Keratinocyte (primary cell): ENCODE data around the gene ID3. TPM values are rescaled to one million over a fixed set of nuclear protein-coding genes. Genes with fewer than 3 reads are reported as not detected.

Source experiments
- DNase-seq: peaks from one replicate; pipeline ENCODE4 v3.0.0-alpha.2; 2011; ENCODE audit warnings: low read depth, missing footprints, low spot score
- FAIRE-seq: peaks from 2 replicates; lab custom pipeline; 2011; peaks lifted over from hg19 to GRCh38; lab: Jason Lieb, UNC
- H2AFZ ChIP-seq: 2 replicates; pipeline ENCODE4 v1.6.0; 2012; ENCODE audit warnings: low read length, control low read depth, inconsistent platforms; ENCODE audit not compliant: control insufficient read depth
- H3K27ac ChIP-seq: 2 replicates; pipeline ENCODE4 v1.5.1; 2011; ENCODE audit warnings: low read length; ENCODE audit not compliant: control insufficient read depth, insufficient read depth
- H3K27me3 ChIP-seq: 3 replicates; pipeline ENCODE4 v1.6.0; 2011; ENCODE audit warnings: low read length; ENCODE audit not compliant: control insufficient read depth, insufficient read depth; ENCODE audit errors: extremely low read depth
- H3K36me3 ChIP-seq, 2 experiments: 2 replicates in 1 of 2; 3 replicates in 1 of 2; pipeline ENCODE4 v1.5.1; 2011; ENCODE audit warnings: low read length in 2 of 2, mild to moderate bottlenecking in 1 of 2; ENCODE audit not compliant: control insufficient read depth in 2 of 2, insufficient read depth in 2 of 2; ENCODE audit errors: extremely low read depth in 1 of 2
- H3K4me1 ChIP-seq: 3 replicates; pipeline ENCODE4 v1.5.1; 2011; ENCODE audit warnings: low read length; ENCODE audit not compliant: control insufficient read depth, insufficient read depth; ENCODE audit errors: extremely low read depth
- H3K4me2 ChIP-seq: 3 replicates; pipeline ENCODE4 v1.6.0; 2011; ENCODE audit warnings: low read depth, low read length; ENCODE audit not compliant: control insufficient read depth, insufficient read depth; ENCODE audit errors: extremely low read depth
- H3K4me3 ChIP-seq, 3 experiments: fragments of 200-600 bp in 1 of 3; sonication (generic) in 1 of 3; 2 replicates in 2 of 3; 3 replicates in 1 of 3; pipeline ENCODE4 v1.5.1; 2011 to 2016; ENCODE audit warnings: low read length in 3 of 3, mild to moderate bottlenecking in 3 of 3, control low read depth in 2 of 3, inconsistent platforms in 1 of 3, low read depth in 1 of 3, mixed read lengths in 1 of 3, mixed run types in 1 of 3, moderate library complexity in 1 of 3; ENCODE audit not compliant: control insufficient read depth in 2 of 3, insufficient read depth in 2 of 3; ENCODE audit errors: extremely low read depth in 1 of 3
- H3K79me2 ChIP-seq: 2 replicates; pipeline ENCODE4 v1.6.0; 2012; ENCODE audit warnings: low read length; ENCODE audit not compliant: control insufficient read depth, insufficient read depth
- H3K9ac ChIP-seq: 3 replicates; pipeline ENCODE4 v1.6.0; 2011; ENCODE audit warnings: low read length; ENCODE audit not compliant: control insufficient read depth, insufficient read depth; ENCODE audit errors: extremely low read depth
- H3K9me1 ChIP-seq: 3 replicates; pipeline ENCODE4 v1.6.0; 2011; ENCODE audit warnings: low read length; ENCODE audit not compliant: control insufficient read depth, insufficient read depth; ENCODE audit errors: extremely low read depth
- H3K9me3 ChIP-seq: 2 replicates; pipeline ENCODE4 v1.5.1; 2012; ENCODE audit warnings: low read depth, low read length; ENCODE audit not compliant: control insufficient read depth
- H4K20me1 ChIP-seq: 3 replicates; pipeline ENCODE4 v1.6.0; 2011; ENCODE audit warnings: low read length; ENCODE audit not compliant: control insufficient read depth, insufficient read depth; ENCODE audit errors: extremely low read depth
- EZH2 ChIP-seq: IDR thresholded peaks from one replicate; pipeline ENCODE4 v1.6.1; 2012; ENCODE audit warnings: inconsistent platforms, mild to moderate bottlenecking, low read length, moderate library complexity
- dilution Hi-C: fragments of 300-500 bp; cut with MboI; formaldehyde crosslinking; loops from one replicate; pipeline ENCODE4 v1.7.0; 2020; ENCODE audit warnings: low sequenced_read_pairs; ENCODE audit not compliant: extremely low pct_ligation_motif_present
- polyA plus RNA-seq, 5 experiments: library from polyadenylated mRNA; depleted of rRNA in 3 of 5; stranded (reverse) in 3 of 5; stranded (forward) in 1 of 5; unstranded in 1 of 5; fragments of >200 nt; gene quantifications; 1 replicate in 1 of 5; 2 replicates in 3 of 5; 3 replicates in 1 of 5; pipeline versions ENCODE4 v1.2.1 to v1.2.3, GENCODE V29; 2011 to 2012; ENCODE audit warnings: missing spikeins in 2 of 5, low read depth in 1 of 5, low replicate concordance in 1 of 5
- TF ChIP-seq, protein P1 (sequence below), 3 experiments: IDR thresholded peaks in 1 of 3; conservative IDR thresholded peaks in 1 of 3; optimal IDR thresholded peaks in 1 of 3; 2 replicates in 2 of 3; 3 replicates in 1 of 3; pipeline versions ENCODE3 to v1.5.1; 2011; ENCODE audit warnings: low read length in 3 of 3, mild to moderate bottlenecking in 3 of 3, moderate library complexity in 2 of 3, control low read depth in 1 of 3, inconsistent platforms in 1 of 3; ENCODE audit not compliant: insufficient read depth in 2 of 3; ENCODE audit errors: extremely low read depth in 1 of 3

Gene ID3
- polyA plus RNA-seq, 1 donor (not counting 4 experiments of a cell fraction or from before 2014, with no cell fraction given), result 38.0 TPM

GRCh38 chr1:23517581-23517980 lies 41.7 kb downstream of the ID3 start:
- no peak overlapping the region for H2AFZ ChIP-seq
- no peak overlapping the region for H3K9ac ChIP-seq
- no peaks in the 10 kb centered on the region for H3K4me1 ChIP-seq
- dilution Hi-C loops, result no loop called here
- FAIRE-seq (no peak), DNase-seq (no peak)
- H3K27me3 ChIP-seq, result no peaks in the 10 kb centered on the region
- no peaks in the 10 kb centered on the region for H3K79me2 ChIP-seq
- H3K9me3 ChIP-seq, result no peaks in the 10 kb centered on the region
- no peaks in the 10 kb centered on the region for H4K20me1 ChIP-seq
- no peaks in the 10 kb centered on the region for H3K36me3 ChIP-seq
- no peak overlapping the region for H3K4me2 ChIP-seq
- H3K4me3 ChIP-seq, result no peak overlapping the region
- no peak for TF ChIP-seq EZH2
- TF ChIP-seq, protein P1, sequence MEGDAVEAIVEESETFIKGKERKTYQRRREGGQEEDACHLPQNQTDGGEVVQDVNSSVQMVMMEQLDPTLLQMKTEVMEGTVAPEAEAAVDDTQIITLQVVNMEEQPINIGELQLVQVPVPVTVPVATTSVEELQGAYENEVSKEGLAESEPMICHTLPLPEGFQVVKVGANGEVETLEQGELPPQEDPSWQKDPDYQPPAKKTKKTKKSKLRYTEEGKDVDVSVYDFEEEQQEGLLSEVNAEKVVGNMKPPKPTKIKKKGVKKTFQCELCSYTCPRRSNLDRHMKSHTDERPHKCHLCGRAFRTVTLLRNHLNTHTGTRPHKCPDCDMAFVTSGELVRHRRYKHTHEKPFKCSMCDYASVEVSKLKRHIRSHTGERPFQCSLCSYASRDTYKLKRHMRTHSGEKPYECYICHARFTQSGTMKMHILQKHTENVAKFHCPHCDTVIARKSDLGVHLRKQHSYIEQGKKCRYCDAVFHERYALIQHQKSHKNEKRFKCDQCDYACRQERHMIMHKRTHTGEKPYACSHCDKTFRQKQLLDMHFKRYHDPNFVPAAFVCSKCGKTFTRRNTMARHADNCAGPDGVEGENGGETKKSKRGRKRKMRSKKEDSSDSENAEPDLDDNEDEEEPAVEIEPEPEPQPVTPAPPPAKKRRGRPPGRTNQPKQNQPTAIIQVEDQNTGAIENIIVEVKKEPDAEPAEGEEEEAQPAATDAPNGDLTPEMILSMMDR (optimal IDR thresholded peaks at IDR 0.05 in 1 of 3, IDR thresholded peaks at IDR 0.05 in 1 of 3, conservative IDR thresholded peaks at IDR 0.05 in 1 of 3; ENCODE audit: extremely low read depth in 1 of 3, insufficient read depth in 2 of 3, low read length in 3 of 3), result no peak
- no peak overlapping the region for H3K27ac ChIP-seq
- no peaks in the 10 kb centered on the region for H3K9me1 ChIP-seq

- Histone ChIP-seq H3K4me2 (no peak overlapping the region), H4K20me1 (no peaks in the 10 kb centered on the region), H3K79me2 (no peaks in the 10 kb centered on the region), H2AFZ (no peak overlapping the region), H3K27ac (no peak overlapping the region), H3K9ac (no peak overlapping the region), H3K9me1 (no peaks in the 10 kb centered on the region), H3K4me1 (no peaks in the 10 kb centered on the region), H3K9me3 (no peaks in the 10 kb centered on the region), H3K27me3 (no peaks in the 10 kb centered on the region), H3K36me3 (no peaks in the 10 kb centered on the region), H3K4me3 (no peak overlapping the region)
- dilution Hi-C loops, result no loop called here
- DNase-seq (no peak), FAIRE-seq (no peak)
- no peak for TF ChIP-seq EZH2
- TF ChIP-seq, protein P1 (optimal IDR thresholded peaks at IDR 0.05 in 1 of 3, IDR thresholded peaks at IDR 0.05 in 1 of 3, conservative IDR thresholded peaks at IDR 0.05 in 1 of 3; ENCODE audit: extremely low read depth in 1 of 3, insufficient read depth in 2 of 3, low read length in 3 of 3), result no peak
Measured at GRCh38 chr1:23515905-23516304, 43.4 kb downstream of the ID3 start.
